HG03558 (cell line): ENCODE data around the gene HMGB2.

Experiments
- ATAC-seq: cut with Tn5 transposase; IDR thresholded peaks from one replicate; pipeline ENCODE4 v1.9.1; 2021; ENCODE audit warnings: moderate number of reproducible peaks; ENCODE audit not compliant: unreplicated experiment; ENCODE audit errors: extremely low read depth

HMGB2 gene

DNA sequence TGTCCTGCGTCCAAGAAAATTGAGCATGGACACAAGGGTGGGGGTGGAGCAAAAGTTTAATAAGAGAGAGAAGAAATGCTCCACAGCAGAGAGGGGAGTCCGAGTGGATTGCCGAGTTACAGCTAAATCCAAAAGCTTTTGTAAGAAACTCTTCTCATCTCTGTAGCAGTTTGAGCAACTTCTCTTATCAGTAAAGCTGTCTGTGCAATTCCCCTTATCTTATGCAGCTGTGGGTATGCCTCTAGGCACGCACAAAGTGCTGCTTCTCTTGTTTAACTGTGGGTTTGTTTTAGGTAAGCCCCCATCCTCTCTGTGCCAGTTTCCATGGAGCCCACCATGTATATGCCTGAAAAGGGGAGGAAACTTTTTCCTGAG lies 44.8 kb downstream of the HMGB2 start:
- no peak for ATAC-seq

DNA sequence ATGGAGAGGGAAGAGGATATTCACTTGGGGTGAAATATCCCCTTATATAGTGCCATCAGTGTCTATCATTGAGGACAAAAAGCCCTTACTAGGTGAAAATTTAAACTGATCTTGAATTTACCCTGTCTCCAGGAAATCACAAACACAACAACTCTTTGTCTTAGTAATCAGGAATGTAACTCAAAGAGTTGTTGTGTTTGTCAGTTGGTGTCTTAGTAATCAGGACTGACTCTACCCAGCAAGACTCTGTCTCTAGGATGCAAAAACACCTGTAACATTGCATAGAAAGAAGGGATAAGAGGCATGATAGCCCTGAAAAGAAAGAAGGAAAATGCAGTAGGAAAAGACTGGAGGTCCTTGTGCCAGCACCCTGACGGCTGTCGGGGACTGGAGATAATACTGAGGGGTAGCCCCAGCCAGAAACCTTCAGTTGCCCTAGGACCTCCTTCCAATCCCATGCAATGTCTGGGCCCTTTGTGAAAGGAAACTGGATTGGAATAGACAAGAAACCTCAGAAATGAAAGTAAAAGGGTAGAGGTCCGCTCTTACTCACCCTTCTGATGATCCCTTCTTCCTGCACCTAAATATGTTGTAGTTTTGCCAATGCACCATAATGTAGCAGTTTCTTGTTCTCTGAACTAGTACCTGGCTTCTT lies 45.3 kb downstream of the HMGB2 start:
- no peak for ATAC-seq

DNA sequence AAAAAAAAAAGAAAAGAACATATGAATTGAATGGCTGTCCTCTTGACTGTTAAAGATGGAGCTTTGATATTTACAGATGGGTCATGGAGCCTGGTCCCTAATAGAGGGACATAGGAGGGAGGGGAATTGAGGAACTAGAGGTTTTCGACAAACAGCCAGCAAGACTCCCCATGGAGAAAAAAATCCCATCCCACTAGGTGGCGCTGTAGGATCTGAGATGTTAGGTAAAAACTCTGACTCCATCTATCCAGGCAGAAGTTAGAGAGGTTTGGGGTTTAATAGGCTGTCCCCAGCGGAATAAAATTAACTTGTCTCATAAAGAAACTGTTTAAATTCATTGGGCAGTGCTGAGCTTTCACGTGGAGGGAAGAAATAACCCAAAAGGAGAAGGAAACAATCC lies 45.9 kb downstream of the HMGB2 start:
- no peak for ATAC-seq

DNA sequence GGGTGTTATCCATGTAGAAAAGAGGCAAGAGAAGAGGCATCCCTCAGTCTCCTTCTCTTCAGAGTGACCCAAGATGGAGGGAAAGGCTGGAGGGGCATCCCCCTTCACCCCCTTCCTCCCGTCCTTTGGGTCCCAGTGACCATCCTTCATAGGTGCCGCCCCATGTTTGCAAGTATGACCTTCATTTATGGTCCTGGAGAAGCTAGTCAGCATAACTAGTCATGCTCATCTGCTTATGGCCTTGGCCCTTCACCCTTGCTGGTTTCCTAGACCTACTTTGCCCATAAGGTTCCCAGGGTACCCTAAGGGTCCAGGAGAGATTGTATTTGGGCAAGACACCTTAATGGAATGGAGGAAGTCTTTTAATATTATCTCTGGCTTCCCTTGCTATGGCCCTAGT lies 46.7 kb downstream of the HMGB2 start:
- ATAC-seq = no peak

DNA sequence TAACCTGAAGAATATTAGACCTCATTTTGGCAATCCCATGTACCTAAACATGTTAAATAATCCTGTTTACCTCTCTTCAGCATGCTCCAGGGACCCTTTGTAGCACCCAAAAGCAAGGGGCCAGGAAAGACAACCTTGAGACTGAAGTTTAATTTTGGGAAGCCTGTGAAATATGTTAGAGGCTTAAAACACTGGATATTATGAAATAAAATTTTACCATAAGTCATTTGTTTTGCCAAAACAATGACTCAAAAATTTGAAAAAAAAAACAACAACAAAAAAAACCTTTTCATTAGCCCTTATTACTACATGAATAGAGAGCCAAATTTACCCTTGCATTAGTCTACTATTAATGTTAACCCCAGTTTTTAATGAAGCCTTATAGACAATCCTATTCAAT lies 49.7 kb downstream of the HMGB2 start:
- ATAC-seq = no peak

DNA sequence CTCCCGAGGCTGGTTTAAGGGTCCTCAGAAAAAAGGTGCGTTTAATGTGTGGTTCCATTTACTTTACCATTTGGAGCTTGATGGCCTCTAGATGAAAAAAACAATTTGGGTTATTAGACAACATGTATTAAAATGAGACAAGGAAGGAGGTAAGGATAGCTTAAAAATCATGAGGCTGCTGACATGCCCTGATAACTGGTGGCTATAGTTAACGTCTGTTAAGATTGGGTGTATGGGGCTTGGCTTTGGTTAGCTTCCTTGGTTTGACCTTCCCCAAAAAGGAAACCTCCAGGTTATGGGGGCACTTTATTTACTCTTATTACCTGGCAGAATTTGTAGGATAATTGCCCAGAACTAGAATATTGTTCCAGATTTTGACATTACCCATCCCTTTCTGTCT lies 51.5 kb downstream of the HMGB2 start:
- no peak for ATAC-seq

DNA sequence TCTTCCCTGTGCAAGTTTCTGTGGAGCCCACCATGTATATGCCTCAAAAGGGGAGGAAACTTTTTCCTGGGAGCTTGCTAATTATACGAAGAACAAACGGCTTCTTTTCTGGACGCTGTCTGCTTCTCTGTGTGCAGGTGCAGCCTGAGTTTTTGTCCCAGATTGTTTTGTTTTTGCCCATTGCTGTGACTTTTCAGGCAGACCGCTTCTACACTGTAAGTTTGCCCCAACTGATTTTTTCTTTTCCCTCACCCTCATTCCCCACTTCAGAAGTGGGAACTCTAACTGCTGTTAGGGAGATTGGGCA lies 51.9 kb downstream of the HMGB2 start:
- no peak for ATAC-seq

GRCh38 chr4:173281406-173282255 lies 52.5 kb downstream of the HMGB2 start:
- ATAC-seq = no peak
